ENCODE results near the gene STAG3.
"Not testable (repeated sequence)": the region's sequence is repeated elsewhere in the genome, so short reads cannot be mapped to it uniquely, and the experiment has no call there.

- not testable (repeated sequence) for TF ChIP-seq CTCF (IDR thresholded peaks at IDR 0.05; ENCODE audit: low read depth, low read length); POLR2A (IDR thresholded peaks at IDR 0.05; ENCODE audit: extremely low read depth, insufficient read length)
These were observed 42.3 kb downstream of the STAG3 start, which contains the start of gene PVRIG for GRCh38 chr7:100219801-100220585.
